Stimulated activated naive CD8-positive, alpha-beta T cell treated with anti-CD3 and anti-CD28 coated beads, Interleukin-15, amount 100 ng/mL, for 72 hours (primary cell): ENCODE measurements around the gene FBXO3.
"Not testable (repeated sequence)": the region's sequence is repeated elsewhere in the genome, so short reads cannot be mapped to it uniquely, and the experiment has no call there.

Experiments used
- ATAC-seq: fragments of 150-1000 bp; cut with Tn5 transposase; 2 replicates; pipeline ENCODE4 v1.10.0; 2021; ENCODE audit warnings: mild to moderate bottlenecking, moderate library complexity
- DNase-seq, 2 donors: peaks; one replicate each; pipeline ENCODE4 v3.0.0; 2021 to 2022
- H3K27ac Mint-ChIP-seq, 2 donors: one replicate each; pipeline ENCODE4 v1.8.0; 2022; ENCODE audit warnings: mild to moderate bottlenecking in 2 of 2, mixed read lengths in 2 of 2, moderate library complexity in 2 of 2
- H3K27me3 Mint-ChIP-seq: one replicate; pipeline ENCODE4 v1.8.0; 2022; ENCODE audit warnings: mixed read lengths
- H3K4me1 Mint-ChIP-seq: one replicate; pipeline ENCODE4 v1.8.0; 2022; ENCODE audit warnings: mild to moderate bottlenecking, mixed read lengths
- H3K4me3 Mint-ChIP-seq, 2 donors: one replicate each; pipeline ENCODE4 v1.8.0; 2022; ENCODE audit warnings: mild to moderate bottlenecking in 2 of 2, mixed read lengths in 2 of 2, moderate library complexity in 1 of 2
- H3K9me3 Mint-ChIP-seq, 2 donors: one replicate each; pipeline ENCODE4 v1.8.0; 2022; ENCODE audit warnings: mixed read lengths in 2 of 2

The FBXO3 gene

DNA sequence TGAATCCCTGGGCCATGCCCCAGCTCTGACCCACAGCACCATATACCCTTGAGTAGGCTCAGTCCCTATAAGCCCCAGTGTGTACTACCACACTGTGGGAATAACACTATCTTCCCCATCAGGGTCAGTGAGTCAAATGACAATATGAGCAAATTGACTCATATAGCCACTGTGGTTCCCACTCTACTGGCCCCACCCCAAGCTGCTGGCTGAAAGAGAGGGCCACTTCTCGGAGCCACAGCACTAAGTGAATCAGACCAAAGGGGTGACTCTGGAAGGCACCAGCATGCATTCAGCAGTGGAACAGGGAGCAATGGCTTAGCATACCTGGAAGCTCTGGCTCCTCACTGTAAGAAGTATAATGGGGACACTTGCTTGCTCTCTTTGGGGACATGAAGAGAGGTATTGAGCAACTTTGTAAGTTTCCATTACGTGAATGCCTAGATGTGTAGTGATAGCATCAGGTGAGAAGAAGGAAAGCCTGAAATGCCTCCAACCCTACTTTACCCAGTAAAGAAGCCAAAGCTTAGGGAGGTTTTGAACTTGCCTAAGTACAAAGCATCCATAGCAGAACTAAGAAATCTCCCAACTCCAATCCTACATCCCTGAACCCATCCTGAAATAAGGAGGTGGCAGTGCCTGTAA is 51.6 kb downstream of the FBXO3 start:
- Mint-ChIP-seq H3K27ac (peak overlapping the region; percentile 48 to 71), H3K4me1 (peaks cover 51% of the 10 kb centered on the region), H3K27me3 (no peaks in the 10 kb centered on the region), H3K4me3 (peak overlapping the region; percentile 38 to 58), H3K9me3 (no peaks in the 10 kb centered on the region)
- DNase-seq, result peak; percentile 39 to 73
- peak; percentile 97 for ATAC-seq

DNA sequence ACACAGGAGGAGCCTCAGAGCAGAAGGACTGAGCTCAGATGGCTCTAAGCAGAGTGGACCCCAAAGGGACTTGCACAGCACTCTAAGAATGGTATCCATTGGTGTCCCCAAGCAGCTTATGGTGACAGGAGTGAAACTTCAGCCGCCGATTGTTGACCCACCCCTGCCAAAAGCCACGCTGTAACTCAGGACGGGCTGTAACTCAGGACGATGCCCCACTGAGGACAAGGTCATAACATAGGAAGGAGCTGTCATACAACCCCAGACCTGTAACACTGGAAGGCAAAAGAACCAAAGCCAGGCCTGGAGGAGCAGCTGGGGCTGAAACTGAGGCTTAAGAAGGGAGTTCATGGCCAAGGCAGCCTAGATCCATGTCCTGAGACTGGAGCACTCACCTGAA is 52.3 kb downstream of the FBXO3 start:
- no peaks in the 10 kb centered on the region for H3K9me3 Mint-ChIP-seq
- H3K27ac Mint-ChIP-seq, result no peak overlapping the region
- peaks cover 46% of the 10 kb centered on the region for H3K4me1 Mint-ChIP-seq
- DNase-seq, result no peak
- H3K4me3 Mint-ChIP-seq, result peak overlapping the region in 1 of 2 donors; percentile 1
- no peak for ATAC-seq
- no peaks in the 10 kb centered on the region for H3K27me3 Mint-ChIP-seq

DNA sequence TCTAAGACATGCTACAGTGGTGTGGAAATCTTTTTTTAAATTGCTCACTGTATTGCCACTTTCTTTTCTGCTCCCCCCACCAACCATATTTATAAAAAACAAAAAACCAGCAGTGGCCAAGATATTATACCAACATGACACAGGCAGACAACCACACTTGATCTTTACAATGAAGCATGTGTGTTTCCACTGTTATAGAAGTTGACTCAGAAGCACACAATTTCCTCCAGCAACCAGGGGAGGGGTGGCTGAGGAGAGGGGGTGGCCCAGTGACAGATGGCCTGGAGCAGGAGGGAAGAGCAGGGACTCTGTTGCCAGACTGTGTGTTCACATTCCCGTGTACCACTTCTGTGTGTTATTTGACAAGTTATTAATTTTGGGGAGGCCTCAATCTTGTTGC is 52.9 kb downstream of the FBXO3 start:
- Mint-ChIP-seq H3K27ac (peak overlapping the region in 1 of 2 donors; percentile 88), H3K4me1 (peaks cover 46% of the 10 kb centered on the region), H3K9me3 (no peaks in the 10 kb centered on the region), H3K27me3 (no peaks in the 10 kb centered on the region), H3K4me3 (no peak overlapping the region)
- ATAC-seq, result peak; percentile 37
- DNase-seq, result no peak

DNA sequence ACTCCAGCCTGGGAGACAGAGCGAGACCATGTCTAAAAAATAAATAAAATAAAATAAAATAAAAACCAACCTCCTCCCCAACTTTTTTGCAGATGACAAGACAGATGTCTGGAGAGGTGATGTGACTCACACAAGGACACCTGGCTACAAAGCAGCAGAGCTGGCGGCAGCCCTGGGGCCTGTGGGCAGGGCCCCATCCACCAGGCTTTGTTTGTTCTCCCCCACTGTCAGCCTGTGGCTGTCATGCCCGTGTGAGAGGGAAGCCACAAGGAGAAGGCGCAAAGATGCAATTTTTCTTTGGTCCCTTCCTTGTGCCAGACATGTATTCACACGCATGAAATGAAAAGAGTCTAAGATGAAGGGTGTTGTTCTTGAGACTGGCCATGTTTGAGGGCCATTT is 54.7 kb downstream of the FBXO3 start:
- Mint-ChIP-seq H3K4me1 (peaks cover 35% of the 10 kb centered on the region), H3K4me3 (no peak overlapping the region), H3K27ac (peak overlapping the region in 1 of 2 donors; percentile 33), H3K9me3 (no peaks in the 10 kb centered on the region), H3K27me3 (no peaks in the 10 kb centered on the region)
- DNase-seq (no peak), ATAC-seq (no peak)

DNA sequence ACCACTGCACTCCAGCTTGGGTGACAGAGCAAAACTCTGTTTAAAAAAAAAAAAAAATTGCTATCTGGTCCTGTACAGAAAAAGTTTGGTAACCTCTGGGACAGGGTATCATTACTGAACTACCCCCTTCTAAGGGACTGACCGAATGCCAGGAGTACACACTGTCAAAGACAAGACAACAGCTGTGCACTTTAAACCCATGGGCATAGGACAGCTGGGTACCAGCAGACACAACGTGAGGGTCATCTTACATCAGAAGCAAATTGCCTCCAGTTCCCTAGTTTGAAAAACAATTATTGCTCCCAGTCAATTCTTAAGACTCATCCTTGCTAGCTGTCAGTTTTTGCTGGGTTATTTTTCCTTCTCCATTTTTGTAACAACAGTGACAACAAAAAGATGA is 55.9 kb downstream of the FBXO3 start:
- H3K4me1 Mint-ChIP-seq, result peaks cover 23% of the 10 kb centered on the region
- H3K27me3 Mint-ChIP-seq, result no peaks in the 10 kb centered on the region
- H3K27ac Mint-ChIP-seq, result no peak overlapping the region
- no peak for DNase-seq
- H3K4me3 Mint-ChIP-seq, result no peak overlapping the region
- H3K9me3 Mint-ChIP-seq, result no peaks in the 10 kb centered on the region
- no peak for ATAC-seq

DNA sequence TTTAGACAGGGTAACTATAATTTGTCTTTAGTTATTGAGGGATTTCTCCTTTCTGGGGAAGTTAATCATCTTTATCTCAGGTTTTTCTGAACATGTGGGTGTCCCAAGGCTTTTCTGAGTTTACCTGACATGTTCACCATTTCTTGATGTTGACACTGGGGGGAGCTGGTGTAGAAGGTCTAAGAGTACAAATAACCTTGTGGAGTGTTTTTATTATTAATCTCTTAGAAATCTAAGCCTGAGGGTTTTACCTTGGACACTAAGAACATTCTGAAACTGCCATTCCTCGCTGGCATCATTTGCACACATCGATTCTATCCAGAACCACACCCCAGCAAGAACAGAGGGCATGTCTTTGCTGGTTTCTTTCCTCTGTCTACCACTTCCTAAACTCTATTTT is 58.1 kb downstream of the FBXO3 start:
- Mint-ChIP-seq H3K4me1 (peaks cover 1% of the 10 kb centered on the region), H3K27me3 (no peaks in the 10 kb centered on the region), H3K9me3 (no peaks in the 10 kb centered on the region), H3K27ac (no peak overlapping the region), H3K4me3 (no peak overlapping the region)
- DNase-seq (no peak), ATAC-seq (peak; percentile 60)

DNA sequence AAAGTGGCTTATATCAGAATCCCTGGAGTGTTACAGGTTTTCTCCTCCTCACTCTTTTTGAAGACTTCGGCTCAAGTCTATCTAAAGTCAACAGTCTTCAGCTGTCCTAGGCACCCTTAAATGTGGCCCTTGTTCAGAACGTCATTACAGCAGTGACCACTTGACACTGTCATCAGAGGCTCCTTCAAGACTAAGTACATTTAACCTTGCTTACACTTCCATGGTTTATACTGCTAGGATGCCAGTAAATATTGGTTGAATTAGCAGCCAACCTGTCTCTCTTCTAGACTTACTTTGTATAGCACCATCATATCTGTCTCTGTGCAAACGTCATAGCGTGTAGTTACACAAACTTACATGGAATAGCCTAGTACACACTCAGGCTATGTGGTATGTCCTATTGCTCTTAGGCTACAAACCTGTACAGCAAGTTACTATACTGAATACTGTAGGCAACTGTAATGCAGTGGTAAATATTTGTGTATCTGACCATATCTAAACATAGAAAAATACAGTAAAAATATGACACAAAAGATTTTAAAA is 60.4 kb downstream of the FBXO3 start:
- no peak overlapping the region for H3K4me3 Mint-ChIP-seq

DNA sequence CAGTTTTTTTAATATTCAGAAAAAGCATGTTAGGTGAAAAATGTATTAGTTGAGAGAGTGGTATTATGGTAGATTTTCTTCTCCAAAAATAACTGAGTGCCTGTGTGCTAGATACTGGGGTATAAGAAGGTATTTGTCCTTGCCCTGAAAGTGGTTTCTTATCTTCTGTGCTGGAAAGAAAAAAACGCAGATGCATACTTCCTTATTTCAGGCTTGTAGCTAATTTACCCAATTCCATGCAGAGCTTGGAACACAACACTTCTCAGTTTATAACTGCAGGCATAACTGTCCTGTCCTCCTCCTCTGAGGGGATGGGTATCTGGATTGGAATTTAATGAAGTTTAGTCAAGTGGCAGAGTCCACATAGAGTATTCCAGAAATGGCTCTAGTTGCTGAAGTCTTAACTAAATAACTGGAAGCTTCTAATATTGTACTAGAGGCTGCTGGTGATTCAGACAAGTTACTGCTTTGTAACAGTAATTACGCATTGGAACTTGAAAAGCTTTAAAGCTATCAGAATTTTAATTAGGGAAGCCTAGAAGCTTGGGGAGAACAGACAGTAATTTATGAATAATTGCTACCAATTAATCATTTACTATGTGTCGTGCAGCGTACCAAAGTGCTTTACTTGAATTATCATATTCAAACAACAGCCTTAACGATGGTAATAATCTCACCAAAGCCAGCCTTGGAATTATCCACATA is 61.0 kb downstream of the FBXO3 start:
- no peaks in the 10 kb centered on the region for H3K4me1 Mint-ChIP-seq
- no peak for DNase-seq
- no peaks in the 10 kb centered on the region for H3K27me3 Mint-ChIP-seq
- ATAC-seq, result no peak
- no peak overlapping the region for H3K4me3 Mint-ChIP-seq
- H3K9me3 Mint-ChIP-seq, result no peaks in the 10 kb centered on the region
- no peak overlapping the region for H3K27ac Mint-ChIP-seq

More for the DNA sequence above, 60.4 kb downstream of the FBXO3 start:
- Mint-ChIP-seq H3K4me1 (no peaks in the 10 kb centered on the region), H3K27me3 (no peaks in the 10 kb centered on the region), H3K9me3 (no peaks in the 10 kb centered on the region), H3K27ac (no peak overlapping the region)
- DNase-seq (no peak), ATAC-seq (no peak)

DNA sequence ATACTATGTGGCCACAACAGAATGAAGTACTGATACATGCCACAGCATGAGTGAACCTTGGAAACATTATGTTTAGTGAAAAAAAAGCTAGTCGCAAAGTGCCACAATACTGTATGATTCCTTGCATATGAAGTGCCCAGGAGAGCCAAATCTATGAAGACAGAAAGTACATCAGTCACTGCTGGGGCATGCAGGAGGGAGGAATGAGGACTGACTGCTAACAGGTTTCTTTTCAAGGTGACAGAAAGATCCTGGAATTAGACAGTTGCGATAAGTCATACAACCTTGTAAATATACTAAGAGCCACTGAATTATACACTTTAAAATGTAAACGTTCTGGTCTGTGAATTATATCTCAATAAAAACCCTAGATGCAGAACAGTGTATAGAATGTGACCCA is 61.9 kb downstream of the FBXO3 start:
- no peak for DNase-seq

DNA sequence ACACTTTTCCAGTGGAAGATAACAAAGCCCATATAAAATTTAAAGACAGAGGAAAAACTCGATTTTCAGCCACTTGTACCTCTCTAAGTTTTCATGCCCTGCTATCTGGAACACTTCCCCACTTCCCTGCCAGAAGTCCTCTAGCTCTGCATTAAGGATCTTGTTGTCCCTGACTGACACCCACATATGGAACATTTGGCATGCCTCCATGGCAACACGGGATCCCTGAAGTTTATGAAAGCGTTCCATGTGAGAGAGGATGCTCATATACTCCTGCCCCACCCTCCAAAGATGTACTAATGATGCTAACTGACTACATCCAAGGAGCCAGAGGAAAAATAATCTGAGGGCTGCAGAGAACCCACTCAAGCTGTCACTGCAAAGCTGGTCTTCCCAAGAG is 64.9 kb downstream of the FBXO3 start:
- no peaks in the 10 kb centered on the region for H3K27me3 Mint-ChIP-seq
- DNase-seq, result no peak
- no peaks in the 10 kb centered on the region for H3K9me3 Mint-ChIP-seq
- ATAC-seq, result no peak
- no peak overlapping the region for H3K27ac Mint-ChIP-seq
- no peak overlapping the region for H3K4me3 Mint-ChIP-seq
- peaks cover 6% of the 10 kb centered on the region for H3K4me1 Mint-ChIP-seq

More for the DNA sequence above, 61.9 kb downstream of the FBXO3 start:
- H3K27ac Mint-ChIP-seq, result no peak overlapping the region
- no peak for ATAC-seq
- H3K4me1 Mint-ChIP-seq, result no peaks in the 10 kb centered on the region
- H3K9me3 Mint-ChIP-seq, result no peaks in the 10 kb centered on the region
- H3K27me3 Mint-ChIP-seq, result no peaks in the 10 kb centered on the region
- H3K4me3 Mint-ChIP-seq, result no peak overlapping the region

DNA sequence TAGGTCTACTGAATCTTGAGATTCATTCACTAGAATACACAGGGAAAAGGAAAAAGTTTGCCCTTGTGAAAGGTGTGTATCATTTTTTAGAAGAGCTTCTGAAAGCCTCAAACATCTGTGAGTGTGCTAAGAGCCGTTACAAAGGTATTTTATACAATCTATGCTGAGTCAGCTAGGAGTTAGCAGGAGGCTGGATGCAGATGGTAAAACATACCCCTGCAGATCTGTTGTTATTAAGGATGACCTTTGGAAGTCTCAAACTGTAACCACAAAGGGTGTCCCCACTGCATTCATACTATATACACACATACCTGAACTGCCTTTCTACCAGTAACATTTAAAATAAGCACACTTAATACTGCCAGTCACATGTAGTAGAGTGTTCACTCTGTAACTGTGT is 65.3 kb downstream of the FBXO3 start:
- Mint-ChIP-seq H3K27me3 (no peaks in the 10 kb centered on the region), H3K4me3 (no peak overlapping the region)

DNA sequence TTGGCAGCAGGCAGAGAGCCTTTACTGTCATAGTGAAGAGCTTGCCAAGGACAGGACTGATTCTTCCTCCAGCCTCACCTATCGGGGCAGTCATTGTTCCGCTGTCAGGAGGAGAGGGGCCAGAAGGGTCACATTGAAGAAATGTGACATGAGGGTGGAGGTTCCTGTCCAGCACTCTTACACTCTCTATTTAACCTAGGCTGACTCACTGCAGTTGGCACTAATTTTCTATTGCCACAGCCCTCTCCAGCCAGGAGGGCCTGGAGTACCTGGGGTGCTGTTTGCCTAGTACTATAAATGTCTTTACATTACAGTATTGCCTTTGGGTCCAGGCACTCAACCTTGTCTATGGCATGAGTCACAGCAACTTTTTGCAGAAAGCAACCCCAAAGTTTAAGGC is 66.5 kb downstream of the FBXO3 start:
- H3K9me3 Mint-ChIP-seq, H3K4me1 Mint-ChIP-seq, H3K27ac Mint-ChIP-seq, DNase-seq, H3K4me3 Mint-ChIP-seq, ATAC-seq, H3K27me3 Mint-ChIP-seq: not testable (repeated sequence)

More for the DNA sequence above, 65.3 kb downstream of the FBXO3 start:
- Mint-ChIP-seq H3K27ac (no peak overlapping the region), H3K4me1 (peaks cover 6% of the 10 kb centered on the region), H3K9me3 (no peaks in the 10 kb centered on the region)
- DNase-seq (no peak), ATAC-seq (no peak)

DNA sequence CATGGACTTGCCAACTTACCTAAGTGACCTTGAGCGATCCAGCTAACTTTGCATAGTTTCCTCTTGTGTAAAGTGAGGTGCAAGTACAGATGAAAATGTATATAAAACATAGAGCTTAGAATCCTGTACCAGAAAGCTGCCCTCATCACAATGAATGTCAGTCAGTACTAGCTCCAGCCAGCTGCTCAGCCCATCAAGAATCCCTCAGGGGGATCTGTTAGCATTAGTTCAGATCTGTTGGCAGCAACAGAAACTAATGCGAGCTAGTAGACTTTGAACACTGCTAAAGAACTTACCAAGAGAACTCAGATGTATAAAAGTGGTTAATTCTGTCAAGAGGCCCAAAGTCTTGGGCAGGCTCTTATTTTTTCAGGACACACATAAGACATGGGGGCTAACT is 67.4 kb downstream of the FBXO3 start:
- Mint-ChIP-seq H3K9me3 (no peaks in the 10 kb centered on the region), H3K4me3 (no peak overlapping the region), H3K4me1 (peaks cover 6% of the 10 kb centered on the region), H3K27ac (no peak overlapping the region), H3K27me3 (no peaks in the 10 kb centered on the region)
- no peak for ATAC-seq
- no peak for DNase-seq

DNA sequence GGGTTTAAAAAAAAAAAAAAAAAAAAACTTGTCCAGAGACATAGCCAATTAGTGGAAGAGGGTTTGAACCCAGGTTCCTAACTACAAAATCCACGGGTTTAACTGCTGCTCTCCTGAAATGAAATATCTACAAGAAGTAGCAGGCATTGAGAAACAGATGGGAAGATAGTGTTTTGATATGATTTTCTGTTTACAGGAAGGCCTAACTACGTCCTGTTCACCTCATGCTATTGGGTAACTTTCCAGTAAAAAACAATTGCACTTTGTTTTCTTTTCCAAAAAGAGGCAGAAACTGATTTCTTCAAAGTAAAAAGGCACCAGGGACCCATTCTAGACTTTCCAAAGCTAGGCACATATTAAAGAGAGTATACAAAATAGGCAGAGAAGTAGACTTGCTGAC is 67.8 kb downstream of the FBXO3 start:
- DNase-seq (no peak), ATAC-seq (no peak)
- Mint-ChIP-seq H3K9me3 (no peaks in the 10 kb centered on the region), H3K27me3 (no peaks in the 10 kb centered on the region), H3K4me1 (peaks cover 8% of the 10 kb centered on the region), H3K4me3 (no peak overlapping the region), H3K27ac (no peak overlapping the region)

DNA sequence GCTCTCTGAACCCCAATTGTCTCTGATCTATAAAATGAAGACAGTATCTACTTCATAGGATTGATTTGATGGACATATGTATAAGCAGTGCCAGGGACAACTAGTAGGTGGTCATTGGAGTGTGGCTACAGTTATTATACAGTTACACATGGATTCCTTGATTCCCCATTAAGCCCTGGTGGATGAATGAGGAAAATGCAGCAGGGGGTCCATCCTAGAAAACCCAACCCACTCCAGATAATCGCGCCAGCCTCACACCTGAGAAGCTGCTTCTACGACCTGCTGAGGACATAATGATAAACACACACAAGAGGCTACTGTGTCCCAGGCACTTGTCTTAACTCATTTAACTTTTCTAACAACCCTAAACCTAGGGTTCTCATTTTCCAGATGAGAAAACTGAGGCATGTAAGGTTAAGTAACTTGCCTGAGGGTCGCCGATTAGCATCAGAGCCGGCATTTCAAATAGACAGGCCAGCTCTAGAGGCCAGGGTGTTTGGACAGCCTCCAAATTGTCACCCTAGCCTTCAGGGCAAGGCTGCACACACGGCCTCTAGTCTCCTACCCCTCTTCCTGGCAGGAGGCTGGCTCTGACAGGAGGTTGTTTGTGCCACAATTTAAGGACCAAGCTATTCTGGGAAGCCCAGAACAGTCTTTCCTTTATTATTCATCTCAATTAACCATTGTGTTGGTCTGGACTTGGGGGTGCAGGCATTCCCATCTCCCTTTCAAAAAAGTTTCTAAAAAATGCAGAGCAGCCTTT is 69.9 kb downstream of the FBXO3 start:
- DNase-seq (no peak), ATAC-seq (no peak)
- Mint-ChIP-seq H3K27ac (no peak overlapping the region), H3K27me3 (peaks cover 7% of the 10 kb centered on the region), H3K9me3 (no peaks in the 10 kb centered on the region), H3K4me1 (peaks cover 22% of the 10 kb centered on the region), H3K4me3 (no peak overlapping the region)

DNA sequence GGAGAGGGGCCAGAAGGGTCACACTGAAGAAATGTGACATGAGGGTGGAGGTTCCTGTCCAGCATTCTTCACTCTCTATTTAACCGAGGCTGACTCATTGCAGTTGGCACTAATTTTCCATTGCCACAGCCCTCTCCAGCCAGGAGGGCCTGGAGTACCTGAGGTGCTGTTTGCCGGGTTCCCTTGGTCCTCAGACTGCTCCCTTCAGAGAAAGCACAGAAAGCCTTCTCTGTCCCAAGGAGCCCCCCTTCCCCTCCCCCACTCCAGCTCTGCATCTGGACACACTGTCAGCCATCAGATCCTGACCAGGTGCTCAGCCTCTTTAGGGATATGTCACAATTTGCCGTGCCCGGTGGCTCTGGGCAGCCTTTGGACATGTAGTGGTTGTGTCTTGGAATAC is 70.5 kb downstream of the FBXO3 start:
- ATAC-seq (no peak), DNase-seq (no peak)
- H3K27ac Mint-ChIP-seq, result no peak overlapping the region
- peaks cover 8% of the 10 kb centered on the region for H3K27me3 Mint-ChIP-seq
- H3K4me3 Mint-ChIP-seq, result no peak overlapping the region
- no peaks in the 10 kb centered on the region for H3K9me3 Mint-ChIP-seq
- H3K4me1 Mint-ChIP-seq, result peaks cover 22% of the 10 kb centered on the region
